Measurements from ENCODE around the gene ADRA2C. TPM values are rescaled to one million over a fixed set of nuclear protein-coding genes. Genes with fewer than 3 reads are reported as not detected.

Gene ADRA2C
- total RNA-seq, 2 experiments from 2014 or later, result 0.21 TPM; not detected in 1

GRCh38 chr4:3771164-3771809, 5.1 kb downstream of the ADRA2C start:
- no peaks in the 10 kb centered on the region for H3K9me2 ChIP-seq (ENCODE audit: insufficient read depth, low read length)
- H3K4me3 ChIP-seq (ENCODE audit: low read depth, low read length, poor library complexity, severe bottlenecking), result no peak overlapping the region
- H3K36me3 ChIP-seq (ENCODE audit: insufficient read depth, low read length), result no peaks in the 10 kb centered on the region
- CTCF ChIA-PET (ENCODE audit: unreplicated experiment), result no interaction called here
- peak overlapping the region; percentile 66 for H3K4me2 ChIP-seq (ENCODE audit: low read length)
- no peaks in the 10 kb centered on the region for H4K20me1 ChIP-seq (ENCODE audit: insufficient read depth, low read length)
- H2AFZ ChIP-seq (ENCODE audit: low read length), result 0 out of 2 replicates have a peak overlapping the region, but pooled peaks have one; percentile 25
- peaks cover 40% of the 10 kb centered on the region for H3K4me1 ChIP-seq (ENCODE audit: insufficient read depth, low read length, poor library complexity, severe bottlenecking)
- H3K79me2 ChIP-seq (ENCODE audit: insufficient read depth, low read depth, low read length), result no peaks in the 10 kb centered on the region
- TF ChIP-seq CTCF (conservative IDR thresholded peaks at IDR 0.05; ENCODE audit: low read length) (no peak), EZH2phosphoT487 (IDR thresholded peaks at IDR 0.05; ENCODE audit: borderline replicate concordance, low read depth, low read length) (no peak)
- H3K9me3 ChIP-seq (ENCODE audit: low read length), result no peaks in the 10 kb centered on the region
- POLR2A ChIA-PET, result no interaction called here
- H3K27ac ChIP-seq (ENCODE audit: low read depth, low read length, poor library complexity, severe bottlenecking), result peak overlapping the region; percentile 14
- DNase-seq (ENCODE audit: low spot score), result peak; percentile 30
- no TSS peak for BruUV-seq (replicated peaks)
- intact Hi-C loops (cut with micrococcal nuclease; ENCODE audit: unreplicated experiment), result loop anchor here (1.0 kb wide), 1 partner anchor 10 kb away; no protein-coding TSS in a partner anchor

- no peaks in the 10 kb centered on the region for H4K20me1 ChIP-seq (ENCODE audit: insufficient read depth, low read length)
- no peak for TF ChIP-seq EZH2phosphoT487 (IDR thresholded peaks at IDR 0.05; ENCODE audit: borderline replicate concordance, low read depth, low read length)
- TF ChIP-seq CTCF (conservative IDR thresholded peaks at IDR 0.05; ENCODE audit: low read length), result no peak
- no peaks in the 10 kb centered on the region for H3K9me3 ChIP-seq (ENCODE audit: low read length)
- DNase-seq (ENCODE audit: low spot score), result no peak
- no peak overlapping the region for H3K4me3 ChIP-seq (ENCODE audit: low read depth, low read length, poor library complexity, severe bottlenecking)
- CTCF ChIA-PET (ENCODE audit: unreplicated experiment), result no interaction called here
- no peaks in the 10 kb centered on the region for H3K9me2 ChIP-seq (ENCODE audit: insufficient read depth, low read length)
- no peak overlapping the region for H3K4me2 ChIP-seq (ENCODE audit: low read length)
- no peaks in the 10 kb centered on the region for H3K36me3 ChIP-seq (ENCODE audit: insufficient read depth, low read length)
- no peak overlapping the region for H2AFZ ChIP-seq (ENCODE audit: low read length)
- no peaks in the 10 kb centered on the region for H3K79me2 ChIP-seq (ENCODE audit: insufficient read depth, low read depth, low read length)
- H3K27ac ChIP-seq (ENCODE audit: low read depth, low read length, poor library complexity, severe bottlenecking), result no peak overlapping the region
- intact Hi-C loops (cut with micrococcal nuclease; ENCODE audit: unreplicated experiment), result loop anchor here (1.0 kb wide), 1 partner anchor 9 kb away; no protein-coding TSS in a partner anchor
- peaks cover 40% of the 10 kb centered on the region for H3K4me1 ChIP-seq (ENCODE audit: insufficient read depth, low read length, poor library complexity, severe bottlenecking)
- no TSS peak for BruUV-seq (replicated peaks)
- POLR2A ChIA-PET, result no interaction called here
These were observed 5.8 kb downstream of the ADRA2C start for GRCh38 chr4:3771939-3772495.

- TF ChIP-seq EZH2phosphoT487 (IDR thresholded peaks at IDR 0.05; ENCODE audit: borderline replicate concordance, low read depth, low read length), result no peak
- TF ChIP-seq CTCF (conservative IDR thresholded peaks at IDR 0.05; ENCODE audit: low read length), result no peak
- no peaks in the 10 kb centered on the region for H3K36me3 ChIP-seq (ENCODE audit: insufficient read depth, low read length)
- no peak overlapping the region for H3K27ac ChIP-seq (ENCODE audit: low read depth, low read length, poor library complexity, severe bottlenecking)
- no peak overlapping the region for H3K4me2 ChIP-seq (ENCODE audit: low read length)
- H3K79me2 ChIP-seq (ENCODE audit: insufficient read depth, low read depth, low read length), result no peaks in the 10 kb centered on the region
- H3K9me3 ChIP-seq (ENCODE audit: low read length), result no peaks in the 10 kb centered on the region
- H2AFZ ChIP-seq (ENCODE audit: low read length), result no peak overlapping the region
- no peak overlapping the region for H3K4me3 ChIP-seq (ENCODE audit: low read depth, low read length, poor library complexity, severe bottlenecking)
- intact Hi-C loops (cut with micrococcal nuclease; ENCODE audit: unreplicated experiment), result no loop called here
- H3K4me1 ChIP-seq (ENCODE audit: insufficient read depth, low read length, poor library complexity, severe bottlenecking), result peaks cover 40% of the 10 kb centered on the region
- H3K9me2 ChIP-seq (ENCODE audit: insufficient read depth, low read length), result no peaks in the 10 kb centered on the region
- ChIA-PET POLR2A (no interaction called here), CTCF (ENCODE audit: unreplicated experiment) (no interaction called here)
- DNase-seq (ENCODE audit: low spot score), result no peak
- no TSS peak for BruUV-seq (replicated peaks)
- no peaks in the 10 kb centered on the region for H4K20me1 ChIP-seq (ENCODE audit: insufficient read depth, low read length)
These were observed 6.4 kb downstream of the ADRA2C start for GRCh38 chr4:3772632-3773031.

Data from OCI-LY7 (cell line).